Psoas muscle (tissue), 8 donors: ENCODE data around the gene ECD. TPM values are rescaled to one million over a fixed set of nuclear protein-coding genes. Genes with fewer than 3 reads are reported as not detected.
A peak's percentile ranks its signal among the peaks of the same experiment; 100 is the strongest.
"Not testable (repeated sequence)": the region's sequence is repeated elsewhere in the genome, so short reads cannot be mapped to it uniquely, and the experiment has no call there.

Experiments used
- ATAC-seq, 4 donors: fragments of 200-7000 bp; cut with Tn5 transposase; one replicate each; pipeline ENCODE4 v1.9.1; 2020; ENCODE audit warnings: moderate library complexity in 3 of 4, mild to moderate bottlenecking in 2 of 4
- DNase-seq, 2 donors: peaks; one replicate each; pipeline ENCODE4 v3.0.0-alpha.2; 2020
- H3K27ac ChIP-seq: fragments of 200-600 bp; one replicate; pipeline ENCODE4 v1.8.0; 2022
- H3K27me3 ChIP-seq, 3 donors: fragments of 200-600 bp in 1 of 3; one replicate each; pipeline versions ENCODE4 v1.6.1 to v1.8.0; 2013 to 2022; ENCODE audit warnings: low read length in 2 of 3, mild to moderate bottlenecking in 2 of 3, moderate library complexity in 1 of 3; ENCODE audit not compliant: insufficient read depth in 3 of 3
- H3K36me3 ChIP-seq, 2 donors: fragments of 200-600 bp in 1 of 2; one replicate each; pipeline versions ENCODE4 v1.6.1 to v1.8.0; 2013 to 2022; ENCODE audit warnings: low read depth in 1 of 2, mild to moderate bottlenecking in 1 of 2, moderate library complexity in 1 of 2; ENCODE audit not compliant: insufficient read depth in 1 of 2
- H3K4me1 ChIP-seq: fragments of 200-600 bp; one replicate; pipeline ENCODE4 v1.8.0; 2022
- H3K4me3 ChIP-seq: fragments of 200-600 bp; one replicate; pipeline ENCODE4 v1.8.0; 2022; ENCODE audit warnings: mild to moderate bottlenecking
- H3K9me3 ChIP-seq: fragments of 200-600 bp; one replicate; pipeline ENCODE4 v1.8.0; 2022
- WGBS, 3 donors: extraction: QIAGEN DNeasy Blood & Tissue Kit; methylation state at CpG; one replicate each; pipeline versions ENCODE4 v1.1.6 to v1.1.7; 2013; 5-methylcytosine and 5-hydroxymethylcytosine counted together
- intact Hi-C, 2 donors: fragments of 100-400 bp; cut with DNase I; formaldehyde crosslinking; loops; one replicate each; pipeline versions ENCODE4 v1.11.0 to v1.14.2; 2022
- polyA plus RNA-seq, 3 donors: library from polyadenylated mRNA; stranded (reverse); fragments of 200-250 nt; gene quantifications; one replicate each; pipeline ENCODE4 v1.2.3, GENCODE V29; 2013
- total RNA-seq, 4 donors: library from RNA; stranded (reverse); fragmentation: NEBNext Ultra II Directional in 2 of 4; extraction: Animal tissue kit (Norgen Biotek cat#: 25700) in 2 of 4; gene quantifications; one replicate each; pipeline versions ENCODE4 v1.2.1 to v1.2.4, GENCODE V29; 2021 to 2023
- TF ChIP-seq, protein P1 (sequence below): fragments of 200-600 bp; IDR thresholded peaks from one replicate; pipeline ENCODE4 v1.8.0; 2022; ENCODE audit warnings: antibody characterized with exemption
- donor health status: healthy with polysubstance abuse.
- donor health status: DM: no; HTN: no; CAD: no; lungs with moderate emphysema.
- donor health status: Bipolar disorder and iron deficiency.
- donor health status: healthy.
- donor health status: DM: yes; HTN: yes; CAD: no.
- donor health status: DM: no; HTN: no; CAD: no.
- donor health status: DM: no; HTN: no; CAD: no.
- donor health status: DM: yes; HTN: yes; CAD: no.

ECD gene
- total and polyA plus RNA-seq, 7 donors: 7.0 to 17.1 (median 12.2) TPM

DNA sequence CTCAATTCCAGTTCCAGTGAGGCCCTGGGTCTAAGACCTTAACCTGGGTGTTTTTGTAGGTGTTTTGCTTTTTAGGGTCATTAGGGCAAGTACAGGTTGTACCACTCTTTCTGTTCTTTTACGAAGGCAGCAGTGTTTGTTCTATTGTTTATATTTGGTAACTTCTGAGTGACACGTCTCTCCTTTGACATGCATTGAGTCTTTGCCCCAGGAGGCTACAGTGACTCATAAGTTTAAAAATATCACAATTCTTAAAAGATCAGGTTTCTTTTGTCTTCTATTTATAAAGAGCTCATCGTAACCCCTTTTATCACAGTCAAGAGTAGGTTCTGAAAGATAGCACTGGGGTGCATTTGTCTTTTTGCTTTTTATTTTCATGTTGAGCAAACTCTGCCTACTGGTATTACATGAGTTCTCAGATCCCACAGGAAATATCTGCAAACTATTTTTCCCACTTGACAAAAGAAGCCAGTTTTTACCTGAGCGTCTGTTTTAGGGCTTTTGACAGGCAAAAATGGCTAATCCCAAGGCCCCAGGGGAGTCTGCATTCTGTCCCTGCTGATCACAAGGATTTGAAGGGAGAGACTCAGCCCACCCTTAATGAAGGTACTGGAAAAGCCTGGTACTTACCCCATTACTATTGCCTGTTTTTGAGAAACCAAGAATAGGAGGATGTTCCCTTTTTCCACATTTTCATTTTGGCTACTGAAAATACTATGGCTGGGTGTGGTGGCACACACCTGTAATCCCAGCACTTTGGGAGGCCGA lies 49.6 kb downstream of the ECD start:
- 19 to 33% (median 27%) methylated on average over 5 of the region's 5 CpGs for WGBS, 3 donors
- H3K4me1 ChIP-seq: peaks cover 28% of the 10 kb centered on the region
- intact Hi-C loops: no loop called here

DNA sequence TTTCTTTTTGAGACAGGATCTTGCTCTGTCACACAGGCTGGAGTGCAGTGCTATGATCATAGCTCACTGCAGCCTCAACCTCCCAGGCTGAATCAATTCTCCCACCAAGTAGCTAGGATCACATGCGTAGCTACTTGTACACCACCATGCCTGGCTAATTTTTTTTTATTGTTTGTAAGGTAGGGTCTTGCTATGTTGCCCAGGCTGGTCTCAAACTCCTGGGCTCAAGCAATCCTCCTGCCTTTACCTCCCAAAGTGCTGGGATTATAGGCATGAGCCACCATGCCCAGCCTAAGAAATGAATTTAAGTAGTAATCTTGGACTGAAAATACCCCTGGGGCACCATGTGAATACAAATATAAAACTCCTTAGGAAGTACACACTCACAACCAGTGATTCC lies 51.8 kb downstream of the ECD start:
- DNase-seq (no peak), ATAC-seq (no peak)
- Histone ChIP-seq H3K27ac (peak overlapping the region; percentile 5), H3K4me1 (peaks cover 37% of the 10 kb centered on the region), H3K9me3 (no peaks in the 10 kb centered on the region), H3K36me3 (peaks cover 0 to 18% of the 10 kb centered on the region in 2 donors), H3K27me3 (no peaks in the 10 kb centered on the region), H3K4me3 (no peak overlapping the region)
- TF ChIP-seq, protein P1, sequence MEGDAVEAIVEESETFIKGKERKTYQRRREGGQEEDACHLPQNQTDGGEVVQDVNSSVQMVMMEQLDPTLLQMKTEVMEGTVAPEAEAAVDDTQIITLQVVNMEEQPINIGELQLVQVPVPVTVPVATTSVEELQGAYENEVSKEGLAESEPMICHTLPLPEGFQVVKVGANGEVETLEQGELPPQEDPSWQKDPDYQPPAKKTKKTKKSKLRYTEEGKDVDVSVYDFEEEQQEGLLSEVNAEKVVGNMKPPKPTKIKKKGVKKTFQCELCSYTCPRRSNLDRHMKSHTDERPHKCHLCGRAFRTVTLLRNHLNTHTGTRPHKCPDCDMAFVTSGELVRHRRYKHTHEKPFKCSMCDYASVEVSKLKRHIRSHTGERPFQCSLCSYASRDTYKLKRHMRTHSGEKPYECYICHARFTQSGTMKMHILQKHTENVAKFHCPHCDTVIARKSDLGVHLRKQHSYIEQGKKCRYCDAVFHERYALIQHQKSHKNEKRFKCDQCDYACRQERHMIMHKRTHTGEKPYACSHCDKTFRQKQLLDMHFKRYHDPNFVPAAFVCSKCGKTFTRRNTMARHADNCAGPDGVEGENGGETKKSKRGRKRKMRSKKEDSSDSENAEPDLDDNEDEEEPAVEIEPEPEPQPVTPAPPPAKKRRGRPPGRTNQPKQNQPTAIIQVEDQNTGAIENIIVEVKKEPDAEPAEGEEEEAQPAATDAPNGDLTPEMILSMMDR: no peak
- WGBS, 3 donors: 96 to 100% (median 96%) methylated on average over 1 of the region's 1 CpG
- intact Hi-C loops: no loop called here

More for the DNA sequence above, 49.6 kb downstream of the ECD start:
- H3K27me3 ChIP-seq: no peaks in the 10 kb centered on the region
- H3K4me3 ChIP-seq: peak overlapping the region; percentile 27
- ATAC-seq (peak; percentile 89 to 93 (median 90)), DNase-seq (no peak)
- H3K27ac ChIP-seq: peak overlapping the region; percentile 75
- no peaks in the 10 kb centered on the region for H3K9me3 ChIP-seq
- TF ChIP-seq, protein P1: no peak
- peaks cover 0 to 37% of the 10 kb centered on the region in 2 donors for H3K36me3 ChIP-seq

DNA sequence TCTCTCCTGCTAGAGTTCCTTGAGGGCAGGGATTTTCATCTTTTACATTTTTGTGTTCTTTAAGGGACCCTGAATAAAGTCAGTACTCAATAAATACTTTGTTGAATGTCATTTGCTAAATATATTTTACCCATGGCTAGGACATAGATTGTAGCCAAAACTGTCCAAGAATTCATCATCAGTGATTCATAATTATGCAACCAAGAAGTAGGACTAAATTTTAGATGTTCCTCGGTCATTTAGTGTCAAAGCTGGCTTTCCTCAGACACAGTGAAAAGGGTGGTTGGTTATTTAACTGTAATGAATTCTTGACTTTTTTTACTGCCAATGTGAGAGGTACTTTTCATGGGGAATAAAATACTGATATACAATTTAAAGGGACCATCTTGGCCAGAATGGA lies 54.3 kb downstream of the ECD start:
- ATAC-seq (peak in 3 of 4 donors; percentile 22 to 27 (median 26)), DNase-seq (no peak)
- H3K27ac ChIP-seq: peak overlapping the region; percentile 95
- no peaks in the 10 kb centered on the region for H3K9me3 ChIP-seq
- peak overlapping the region; percentile 1 for H3K4me3 ChIP-seq
- H3K36me3 ChIP-seq: peaks cover 0 to 6% of the 10 kb centered on the region in 2 donors
- TF ChIP-seq, protein P1: no peak
- WGBS, 3 donors: 25 to 53% (median 46%) methylated on average over 1 of the region's 1 CpG
- intact Hi-C loops: no loop called here
- H3K27me3 ChIP-seq: no peaks in the 10 kb centered on the region
- H3K4me1 ChIP-seq: peaks cover 39% of the 10 kb centered on the region

DNA sequence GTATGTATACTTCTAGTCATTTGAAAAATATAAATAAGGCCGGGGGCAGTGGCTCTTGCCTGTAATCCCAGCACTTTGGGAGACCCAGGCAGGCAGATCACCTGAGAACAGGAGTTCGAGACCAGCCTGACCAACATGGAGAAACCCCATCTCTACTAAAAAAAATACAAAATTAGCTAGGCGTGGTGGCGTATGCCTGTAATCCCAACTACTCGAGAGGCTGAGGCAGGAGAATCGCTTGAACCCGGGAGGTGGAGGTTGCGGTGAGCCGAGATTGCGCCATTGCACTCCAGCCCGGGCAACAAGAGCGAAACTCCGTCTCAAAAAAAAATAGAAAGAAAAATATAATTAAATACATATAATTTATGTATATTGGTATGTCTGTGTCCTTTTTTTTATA lies 55.8 kb downstream of the ECD start:
- DNase-seq, H3K9me3 ChIP-seq, ATAC-seq, intact Hi-C loops, H3K4me3 ChIP-seq, H3K36me3 ChIP-seq, H3K27me3 ChIP-seq: not testable (repeated sequence)
- Histone ChIP-seq H3K27ac (peak overlapping the region; percentile 95), H3K4me1 (peaks cover 26% of the 10 kb centered on the region)
- 96 to 97% (median 97%) methylated on average over 13 of the region's 13 CpGs for WGBS, 3 donors

DNA sequence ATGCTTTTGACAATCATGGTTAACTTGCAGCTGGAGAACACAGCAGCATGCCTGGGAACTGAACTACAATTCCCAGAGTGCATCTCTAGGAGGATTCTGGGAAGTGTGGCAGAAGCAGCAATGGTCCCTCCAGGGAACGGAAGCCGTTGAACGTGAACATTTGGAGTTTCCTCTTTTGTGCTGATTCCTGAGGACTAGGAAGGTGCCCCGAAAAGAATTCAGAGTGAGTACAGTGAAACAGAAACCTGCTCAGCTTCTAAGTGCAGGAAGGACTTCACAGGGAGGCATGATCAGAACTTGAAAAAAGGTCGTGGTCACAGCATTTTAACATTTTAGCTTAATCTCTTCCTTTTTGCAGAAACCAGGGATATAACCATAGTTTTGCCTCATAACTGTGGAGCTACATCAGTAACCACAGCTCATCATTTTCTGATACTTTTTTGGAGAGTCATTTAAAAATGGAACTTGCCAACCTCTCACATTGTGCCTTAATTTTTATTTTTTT lies 57.4 kb downstream of the ECD start, which contains the start of gene NUDT13:
Gene NUDT13, plus strand, starts transcription at position 111 of the 505 bp plus-strand sequence. CDS start 3,911 bp downstream, outside the sequence.
- peak within 1 kb of the TSS; percentile 95 for H3K27ac ChIP-seq
- DNase-seq: peak; percentile 55 to 69
- TF ChIP-seq, protein P1: no peak
- intact Hi-C loops: loop anchor here in 1 of 2 donors (2.0 kb wide), 1 partner anchor 14 kb away; the partner anchor contains the start of gene P4HA1
- peak within 1 kb of the TSS; percentile 74 for H3K4me3 ChIP-seq
- H3K36me3 ChIP-seq: peaks cover 0 to 6% of the 10 kb centered on the region in 2 donors
- ATAC-seq: peak; percentile 75 to 85 (median 85)
- H3K27me3 ChIP-seq: no peaks in the 10 kb centered on the region
- H3K4me1 ChIP-seq: peaks cover 26% of the 10 kb centered on the region
- H3K9me3 ChIP-seq: no peaks in the 10 kb centered on the region
- WGBS, 3 donors: 0 to 3% (median 1%) methylated on average over 5 of the region's 5 CpGs

DNA sequence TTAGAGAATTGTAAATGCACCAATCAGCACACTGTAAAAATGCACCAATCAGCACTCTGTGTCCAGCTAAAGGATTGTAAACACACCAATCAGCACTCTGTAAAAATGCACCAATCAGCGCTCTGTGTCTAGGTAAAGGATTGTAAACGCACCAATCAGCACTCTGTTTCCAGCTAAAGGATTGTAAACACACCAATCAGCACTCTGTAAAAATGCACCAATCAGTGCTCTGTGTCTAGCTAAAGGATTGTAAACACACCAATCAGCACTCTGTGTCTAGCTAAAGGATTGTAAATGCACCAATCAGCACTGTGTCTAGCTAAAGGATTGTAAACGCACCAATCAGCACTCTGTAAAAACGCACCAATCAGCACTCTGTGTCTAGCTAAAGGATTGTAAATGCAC lies 58.6 kb downstream of the ECD start:
- H3K9me3 ChIP-seq, ATAC-seq, H3K36me3 ChIP-seq, H3K27ac ChIP-seq, H3K4me3 ChIP-seq, DNase-seq, H3K27me3 ChIP-seq: not testable (repeated sequence)
- intact Hi-C loops: loop anchor here in 1 of 2 donors (5.0 kb wide), 1 partner anchor 768 kb away; no protein-coding TSS in a partner anchor
- 84 to 99% (median 96%) methylated on average over 4 of the region's 4 CpGs for WGBS, 3 donors
- H3K4me1 ChIP-seq: peaks cover 26% of the 10 kb centered on the region
